HuH-7.5 (cell line): ENCODE measurements around the gene SAP30BP.
A peak's percentile ranks its signal among the peaks of the same experiment; 100 is the strongest.

Source experiments
- DNase-seq: peaks from one replicate; pipeline ENCODE4 v3.0.0; 2011; ENCODE audit warnings: low spot score

The SAP30BP gene

GRCh38 chr17:75689441-75689873 lies 22.3 kb downstream of the SAP30BP start:
- no peak for DNase-seq

- DNase-seq = no peak
Observed at GRCh38 chr17:75691371-75691791, 24.2 kb downstream of the SAP30BP start.

- no peak for DNase-seq
Observed at GRCh38 chr17:75691801-75692626, 24.9 kb downstream of the SAP30BP start.

GRCh38 chr17:75692976-75693375 lies 25.8 kb downstream of the SAP30BP start:
- DNase-seq = no peak

GRCh38 chr17:75693500-75694481 lies 26.7 kb downstream of the SAP30BP start:
- no peak for DNase-seq

- DNase-seq = no peak
Observed at GRCh38 chr17:75694536-75694935, 27.4 kb downstream of the SAP30BP start.

- no peak for DNase-seq
Observed at GRCh38 chr17:75695141-75695829, 28.1 kb downstream of the SAP30BP start.

GRCh38 chr17:75695830-75696271 lies 28.7 kb downstream of the SAP30BP start:
- DNase-seq = no peak

GRCh38 chr17:75697651-75698291 lies 30.6 kb downstream of the SAP30BP start:
- no peak for DNase-seq

GRCh38 chr17:75698659-75699058 lies 31.5 kb downstream of the SAP30BP start:
- DNase-seq = no peak

- no peak for DNase-seq
Observed at GRCh38 chr17:75701288-75701687, 34.1 kb downstream of the SAP30BP start.

- no peak for DNase-seq
Observed at GRCh38 chr17:75703191-75703590, 36.1 kb downstream of the SAP30BP start.

- no peak for DNase-seq
Observed at GRCh38 chr17:75703591-75703990, 36.5 kb downstream of the SAP30BP start.

- no peak for DNase-seq
Observed at GRCh38 chr17:75704963-75705875, 38.1 kb downstream of the SAP30BP start.

GRCh38 chr17:75706042-75706728 lies 39.0 kb downstream of the SAP30BP start:
- no peak for DNase-seq

- DNase-seq = no peak
Observed at GRCh38 chr17:75707079-75707571, 40.0 kb downstream of the SAP30BP start.

GRCh38 chr17:75712446-75712845 lies 45.3 kb downstream of the SAP30BP start:
- DNase-seq = no peak

GRCh38 chr17:75719732-75720131 lies 52.6 kb downstream of the SAP30BP start:
- no peak for DNase-seq

GRCh38 chr17:75720656-75721462 lies 53.7 kb downstream of the SAP30BP start, which contains the start of gene ITGB4:
ITGB4 (plus strand) TSS chr17:75721459; CDS start chr17:75724704, 3,245 bp downstream.
- peak; percentile 72 for DNase-seq
